GM19328 (cell line): ENCODE measurements around the gene AUTS2.

Experiments
- ATAC-seq: cut with Tn5 transposase; IDR thresholded peaks from one replicate; pipeline ENCODE4 v1.9.1; 2021; ENCODE audit warnings: mild to moderate bottlenecking, moderate library complexity; ENCODE audit not compliant: unreplicated experiment

Gene AUTS2

GRCh38 chr7:69919426-69920111 is 321.3 kb downstream of the AUTS2 start:
- no peak for ATAC-seq

- ATAC-seq: no peak
These were observed 322.5 kb downstream of the AUTS2 start for GRCh38 chr7:69920797-69921196.

GRCh38 chr7:69922026-69922803 is 323.9 kb downstream of the AUTS2 start:
- ATAC-seq: peak; percentile 55

- ATAC-seq: no peak
These were observed 329.2 kb downstream of the AUTS2 start for GRCh38 chr7:69927461-69927860.

GRCh38 chr7:69928621-69929020 is 330.3 kb downstream of the AUTS2 start:
- no peak for ATAC-seq

- ATAC-seq: no peak
These were observed 331.3 kb downstream of the AUTS2 start for GRCh38 chr7:69929622-69930021.

GRCh38 chr7:69932034-69932628 is 333.9 kb downstream of the AUTS2 start:
- no peak for ATAC-seq

- ATAC-seq: no peak
These were observed 336.0 kb downstream of the AUTS2 start for GRCh38 chr7:69934144-69934903.

- no peak for ATAC-seq
These were observed 336.8 kb downstream of the AUTS2 start for GRCh38 chr7:69935107-69935506.

GRCh38 chr7:69937097-69937496 is 338.8 kb downstream of the AUTS2 start:
- no peak for ATAC-seq

- no peak for ATAC-seq
These were observed 341.0 kb downstream of the AUTS2 start for GRCh38 chr7:69939317-69939716.

GRCh38 chr7:69941077-69941651 is 342.9 kb downstream of the AUTS2 start:
- ATAC-seq: no peak

GRCh38 chr7:69942573-69942972 is 344.3 kb downstream of the AUTS2 start:
- ATAC-seq: no peak

- no peak for ATAC-seq
These were observed 348.6 kb downstream of the AUTS2 start for GRCh38 chr7:69946901-69947300.

GRCh38 chr7:69947998-69948397 is 349.7 kb downstream of the AUTS2 start:
- ATAC-seq: no peak

GRCh38 chr7:69949122-69949521 is 350.8 kb downstream of the AUTS2 start:
- no peak for ATAC-seq

- no peak for ATAC-seq
These were observed 353.2 kb downstream of the AUTS2 start for GRCh38 chr7:69951458-69951857.

GRCh38 chr7:69953136-69954067 is 355.1 kb downstream of the AUTS2 start:
- peak; percentile 64 for ATAC-seq

GRCh38 chr7:69956541-69956940 is 358.3 kb downstream of the AUTS2 start:
- ATAC-seq: no peak

GRCh38 chr7:69957661-69958060 is 359.4 kb downstream of the AUTS2 start:
- no peak for ATAC-seq
